ACC112 (cell line): ENCODE results near the gene ABO.
"Not testable (repeated sequence)": the region's sequence is repeated elsewhere in the genome, so short reads cannot be mapped to it uniquely, and the experiment has no call there.

Experiments
- H2AFZ ChIP-seq: fragments of 200-600 bp; sonication (generic); one replicate; pipeline ENCODE4 v1.6.0; 2017; ENCODE audit warnings: antibody characterized with exemption, low read length; ENCODE audit not compliant: unreplicated experiment
- H3K27ac ChIP-seq: fragments of 200-600 bp; sonication (generic); 2 replicates; pipeline ENCODE4 v1.5.1; 2014; ENCODE audit warnings: low read depth, mild to moderate bottlenecking, antibody characterized with exemption, low read length, moderate library complexity
- H3K27me3 ChIP-seq: fragments of 200-600 bp; sonication (generic); 2 replicates; pipeline ENCODE4 v1.6.1; 2014; ENCODE audit warnings: mild to moderate bottlenecking, antibody characterized with exemption, low read length, moderate library complexity, mixed read lengths; ENCODE audit not compliant: insufficient read depth
- H3K36me3 ChIP-seq: fragments of 200-600 bp; sonication (generic); 2 replicates; pipeline ENCODE4 v1.6.1; 2016; ENCODE audit warnings: mild to moderate bottlenecking, antibody characterized with exemption, low read length, moderate library complexity, mixed read lengths; ENCODE audit not compliant: insufficient read depth
- H3K4me1 ChIP-seq: fragments of 200-600 bp; sonication (generic); one replicate; pipeline ENCODE4 v1.6.1; 2016; ENCODE audit warnings: low read length, mixed read lengths; ENCODE audit not compliant: insufficient read depth, unreplicated experiment, control insufficient read depth
- H3K4me3 ChIP-seq: fragments of 200-600 bp; sonication (generic); 2 replicates; pipeline ENCODE4 v1.5.1; 2014; ENCODE audit warnings: mild to moderate bottlenecking, low read depth, low read length
- H3K79me2 ChIP-seq: fragments of 200-600 bp; sonication (generic); one replicate; pipeline ENCODE4 v1.6.0; 2016; ENCODE audit warnings: low read length; ENCODE audit not compliant: control insufficient read depth, unreplicated experiment, insufficient read depth

Gene ABO

GRCh38 chr9:133221177-133221809 lies 53.7 kb downstream of the ABO start:
- peaks cover 87% of the 10 kb centered on the region for H3K27me3 ChIP-seq
- H3K4me3 ChIP-seq = no peak overlapping the region
- no peaks in the 10 kb centered on the region for H3K79me2 ChIP-seq
- no peak overlapping the region for H2AFZ ChIP-seq
- no peak overlapping the region for H3K27ac ChIP-seq
- H3K36me3 ChIP-seq = no peaks in the 10 kb centered on the region
- no peaks in the 10 kb centered on the region for H3K4me1 ChIP-seq

- H3K4me1 ChIP-seq, H3K36me3 ChIP-seq, H2AFZ ChIP-seq, H3K27ac ChIP-seq, H3K4me3 ChIP-seq, H3K79me2 ChIP-seq: not testable (repeated sequence)
- peaks cover 85% of the 10 kb centered on the region for H3K27me3 ChIP-seq
Observed at GRCh38 chr9:133218049-133218975, 56.7 kb downstream of the ABO start.

- H3K27me3 ChIP-seq = peaks cover 82% of the 10 kb centered on the region
- H3K79me2 ChIP-seq, H3K27ac ChIP-seq, H3K36me3 ChIP-seq, H2AFZ ChIP-seq, H3K4me3 ChIP-seq, H3K4me1 ChIP-seq: not testable (repeated sequence)
Observed at GRCh38 chr9:133217333-133217988, 57.5 kb downstream of the ABO start.

GRCh38 chr9:133214276-133214675 lies 60.7 kb downstream of the ABO start:
- H3K79me2 ChIP-seq, H3K36me3 ChIP-seq, H2AFZ ChIP-seq, H3K27ac ChIP-seq, H3K4me3 ChIP-seq, H3K4me1 ChIP-seq: not testable (repeated sequence)
- peaks cover 75% of the 10 kb centered on the region for H3K27me3 ChIP-seq

- no peak overlapping the region for H2AFZ ChIP-seq
- no peak overlapping the region for H3K4me3 ChIP-seq
- H3K4me1 ChIP-seq = no peaks in the 10 kb centered on the region
- H3K79me2 ChIP-seq = no peaks in the 10 kb centered on the region
- H3K36me3 ChIP-seq = no peaks in the 10 kb centered on the region
- H3K27me3 ChIP-seq = peaks cover 55% of the 10 kb centered on the region
- H3K27ac ChIP-seq = no peak overlapping the region
Observed at GRCh38 chr9:133210609-133211008, 64.4 kb downstream of the ABO start.

GRCh38 chr9:133210202-133210532 lies 64.8 kb downstream of the ABO start:
- Histone ChIP-seq H3K4me3 (no peak overlapping the region), H2AFZ (no peak overlapping the region), H3K27ac (no peak overlapping the region), H3K79me2 (no peaks in the 10 kb centered on the region), H3K36me3 (no peaks in the 10 kb centered on the region), H3K4me1 (no peaks in the 10 kb centered on the region), H3K27me3 (peaks cover 50% of the 10 kb centered on the region)

- not testable (repeated sequence) for H3K27ac ChIP-seq, H2AFZ ChIP-seq, H3K36me3 ChIP-seq, H3K4me3 ChIP-seq, H3K79me2 ChIP-seq, H3K4me1 ChIP-seq
- H3K27me3 ChIP-seq = peaks cover 48% of the 10 kb centered on the region
Observed at GRCh38 chr9:133209327-133210201, 65.4 kb downstream of the ABO start.

GRCh38 chr9:133208880-133209300 lies 66.1 kb downstream of the ABO start, which contains the start of gene OBP2B:
OBP2B (minus strand) TSS chr9:133209250; CDS start chr9:133209199, 51 bp downstream.
- not testable (repeated sequence) for H2AFZ ChIP-seq, H3K4me3 ChIP-seq, H3K4me1 ChIP-seq, H3K36me3 ChIP-seq, H3K27ac ChIP-seq, H3K79me2 ChIP-seq
- H3K27me3 ChIP-seq = peaks cover 52% of the 10 kb centered on the region

GRCh38 chr9:133208171-133208879 lies 66.7 kb downstream of the ABO start:
- not testable (repeated sequence) for H3K79me2 ChIP-seq, H3K27ac ChIP-seq
- H3K27me3 ChIP-seq = peaks cover 55% of the 10 kb centered on the region

More at GRCh38 chr9:133208171-133208879, 66.7 kb downstream of the ABO start:
- H3K4me1 ChIP-seq, H3K4me3 ChIP-seq, H3K36me3 ChIP-seq, H2AFZ ChIP-seq: not testable (repeated sequence)
